Endodermal cell (in vitro differentiated cells): ENCODE data around the gene TANGO2. TPM values are rescaled to one million over a fixed set of nuclear protein-coding genes. Genes with fewer than 3 reads are reported as not detected.

Experiments
- DNase-seq: peaks from one replicate; pipeline ENCODE4 v3.0.0-alpha.2; 2017
- H3K27ac ChIP-seq: 2 replicates; pipeline ENCODE4 v1.5.1; 2013; ENCODE audit warnings: mild to moderate bottlenecking, low read depth, low read length, moderate library complexity
- H3K27me3 ChIP-seq: 2 replicates; pipeline ENCODE4 v1.6.1; 2013; ENCODE audit warnings: mild to moderate bottlenecking, low read length, moderate library complexity; ENCODE audit not compliant: insufficient read depth, control insufficient read depth, poor library complexity, severe bottlenecking
- H3K36me3 ChIP-seq: 2 replicates; pipeline ENCODE4 v1.7.0; 2013; ENCODE audit warnings: mild to moderate bottlenecking, low read length, moderate library complexity; ENCODE audit not compliant: control insufficient read depth, insufficient read depth
- H3K4me1 ChIP-seq: one replicate; pipeline ENCODE4 v1.7.0; 2013; ENCODE audit warnings: low read length; ENCODE audit not compliant: control insufficient read depth, insufficient read depth
- H3K4me3 ChIP-seq: 2 replicates; pipeline ENCODE4 v1.5.1; 2013; ENCODE audit warnings: mild to moderate bottlenecking, low read length, moderate library complexity
- H3K9ac ChIP-seq: 2 replicates; pipeline ENCODE4 v1.6.1; 2013; ENCODE audit warnings: mild to moderate bottlenecking, low read length, moderate library complexity; ENCODE audit not compliant: poor library complexity, severe bottlenecking; ENCODE audit errors: extremely low read depth
- H3K9me3 ChIP-seq: 2 replicates; pipeline ENCODE4 v1.6.1; 2013; ENCODE audit warnings: mild to moderate bottlenecking, low read length, moderate library complexity; ENCODE audit not compliant: control insufficient read depth
- H3K27ac Mint-ChIP-seq: 2 replicates; pipeline ENCODE4 v1.8.0; 2020; ENCODE audit warnings: mixed read lengths
- H3K27me3 Mint-ChIP-seq: 2 replicates; pipeline ENCODE4 v1.8.0; 2021; ENCODE audit warnings: mild to moderate bottlenecking, mixed read lengths; ENCODE audit not compliant: insufficient read depth
- H3K36me3 Mint-ChIP-seq: 2 replicates; pipeline ENCODE4 v1.8.0; 2020; ENCODE audit warnings: low read depth, mixed read lengths
- H3K4me1 Mint-ChIP-seq: 2 replicates; pipeline ENCODE4 v1.8.0; 2020; ENCODE audit warnings: mixed read lengths
- H3K4me3 Mint-ChIP-seq: 2 replicates; pipeline ENCODE4 v1.8.0; 2020; ENCODE audit warnings: mild to moderate bottlenecking, moderate library complexity, mixed read lengths
- H3K9me3 Mint-ChIP-seq: 2 replicates; pipeline ENCODE4 v1.8.0; 2020; ENCODE audit warnings: mild to moderate bottlenecking, mixed read lengths
- CTCF ChIP-seq: fragments of 200-600 bp; sonication (generic); conservative IDR thresholded peaks from 2 replicates; pipeline ENCODE4 v1.5.0; 2021; ENCODE audit warnings: antibody characterized with exemption, mild to moderate bottlenecking
- WGBS, 2 experiments: methylation state at CpG; one replicate each; pipeline versions ENCODE4 v1.1.5 to v1.1.7; 2013; ENCODE audit warnings: missing lambda C conversion rate in 2 of 2, mixed read lengths in 1 of 2; ENCODE audit not compliant: insufficient coverage in 1 of 2, insufficient read length in 1 of 2; 5-methylcytosine and 5-hydroxymethylcytosine counted together
- total RNA-seq, 2 donors: library from RNA; stranded (reverse); fragmentation: NEBNext Ultra II Directional in 1 of 2; extraction: Animal tissue kit (Norgen Biotek cat#: 25700) in 1 of 2; gene quantifications; 2 replicates in 1 of 2; 3 replicates in 1 of 2; pipeline ENCODE4 v1.2.1, GENCODE V29; 2021

Gene TANGO2
- total RNA-seq, 2 donors from 2014 or later: 19.9 to 21.8 TPM

- Mint-ChIP-seq H3K4me3 (no peak overlapping the region), H3K27ac (peak overlapping the region; percentile 46), H3K27me3 (no peaks in the 10 kb centered on the region), H3K4me1 (peaks cover 39% of the 10 kb centered on the region), H3K9me3 (no peaks in the 10 kb centered on the region), H3K36me3 (peaks cover 53% of the 10 kb centered on the region)
- TF ChIP-seq CTCF: peak; percentile 75
- Histone ChIP-seq H3K36me3 (peaks cover 48% of the 10 kb centered on the region), H3K4me3 (no peak overlapping the region), H3K9me3 (no peaks in the 10 kb centered on the region), H3K27ac (no peak overlapping the region), H3K27me3 (no peaks in the 10 kb centered on the region), H3K4me1 (peaks cover 4% of the 10 kb centered on the region), H3K9ac (no peak overlapping the region)
- WGBS, 2 experiments: 81 to 92% methylated on average over 16 to 23 of the region's 23 CpGs
- DNase-seq: peak; percentile 92
Observed at GRCh38 chr22:20084547-20085413, 63.9 kb downstream of the TANGO2 start.

- H3K27me3 Mint-ChIP-seq: no peaks in the 10 kb centered on the region
- no peak for TF ChIP-seq CTCF
- peaks cover 62% of the 10 kb centered on the region for H3K36me3 Mint-ChIP-seq
- H3K27me3 ChIP-seq: no peaks in the 10 kb centered on the region
- peak overlapping the region; percentile 46 for H3K27ac Mint-ChIP-seq
- H3K9ac ChIP-seq: no peak overlapping the region
- H3K9me3 ChIP-seq: no peaks in the 10 kb centered on the region
- DNase-seq: no peak
- peaks cover 4% of the 10 kb centered on the region for H3K4me1 ChIP-seq
- peaks cover 57% of the 10 kb centered on the region for H3K36me3 ChIP-seq
- WGBS, 2 experiments: 98% methylated on average over 13 to 20 of the region's 20 CpGs
- no peaks in the 10 kb centered on the region for H3K9me3 Mint-ChIP-seq
- H3K4me1 Mint-ChIP-seq: peaks cover 39% of the 10 kb centered on the region
- H3K4me3 Mint-ChIP-seq: no peak overlapping the region
- H3K4me3 ChIP-seq: no peak overlapping the region
- no peak overlapping the region for H3K27ac ChIP-seq
Observed at GRCh38 chr22:20085651-20086050, 64.7 kb downstream of the TANGO2 start.

- no peak overlapping the region for H3K4me3 ChIP-seq
- H3K27ac ChIP-seq: no peak overlapping the region
- H3K27ac Mint-ChIP-seq: peak overlapping the region; percentile 23
- peaks cover 62% of the 10 kb centered on the region for H3K36me3 ChIP-seq
- no peak for TF ChIP-seq CTCF
- no peaks in the 10 kb centered on the region for H3K9me3 Mint-ChIP-seq
- H3K4me3 Mint-ChIP-seq: no peak overlapping the region
- H3K9ac ChIP-seq: no peak overlapping the region
- no peaks in the 10 kb centered on the region for H3K27me3 Mint-ChIP-seq
- H3K4me1 ChIP-seq: peaks cover 4% of the 10 kb centered on the region
- peaks cover 67% of the 10 kb centered on the region for H3K36me3 Mint-ChIP-seq
- WGBS, 2 experiments: 96 to 99% methylated on average over 17 to 24 of the region's 24 CpGs
- no peaks in the 10 kb centered on the region for H3K9me3 ChIP-seq
- peaks cover 35% of the 10 kb centered on the region for H3K4me1 Mint-ChIP-seq
- no peaks in the 10 kb centered on the region for H3K27me3 ChIP-seq
- DNase-seq: no peak
Observed at GRCh38 chr22:20086101-20086599, 65.2 kb downstream of the TANGO2 start.
